ENCODE measurements around the gene PHC1.

DNA sequence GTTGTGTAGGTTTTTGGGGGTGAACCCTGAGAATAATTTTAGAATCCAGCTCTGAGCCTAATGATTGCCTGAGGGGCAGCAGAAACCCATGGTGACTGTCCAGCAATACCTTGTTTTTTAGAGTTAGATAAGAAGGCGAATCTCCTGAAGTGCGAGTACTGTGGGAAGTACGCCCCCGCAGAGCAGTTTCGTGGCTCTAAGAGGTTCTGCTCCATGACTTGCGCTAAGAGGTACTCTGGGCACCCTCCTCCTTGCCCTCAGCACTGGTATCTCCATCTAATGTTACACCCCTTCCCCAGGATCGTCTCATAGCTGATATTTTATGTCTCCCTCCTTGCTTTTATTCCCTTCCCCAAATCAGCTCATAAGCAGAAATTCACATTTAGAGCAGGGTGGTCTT, 22.4 kb downstream of the PHC1 start:
- TF ChIP-seq, protein P1, sequence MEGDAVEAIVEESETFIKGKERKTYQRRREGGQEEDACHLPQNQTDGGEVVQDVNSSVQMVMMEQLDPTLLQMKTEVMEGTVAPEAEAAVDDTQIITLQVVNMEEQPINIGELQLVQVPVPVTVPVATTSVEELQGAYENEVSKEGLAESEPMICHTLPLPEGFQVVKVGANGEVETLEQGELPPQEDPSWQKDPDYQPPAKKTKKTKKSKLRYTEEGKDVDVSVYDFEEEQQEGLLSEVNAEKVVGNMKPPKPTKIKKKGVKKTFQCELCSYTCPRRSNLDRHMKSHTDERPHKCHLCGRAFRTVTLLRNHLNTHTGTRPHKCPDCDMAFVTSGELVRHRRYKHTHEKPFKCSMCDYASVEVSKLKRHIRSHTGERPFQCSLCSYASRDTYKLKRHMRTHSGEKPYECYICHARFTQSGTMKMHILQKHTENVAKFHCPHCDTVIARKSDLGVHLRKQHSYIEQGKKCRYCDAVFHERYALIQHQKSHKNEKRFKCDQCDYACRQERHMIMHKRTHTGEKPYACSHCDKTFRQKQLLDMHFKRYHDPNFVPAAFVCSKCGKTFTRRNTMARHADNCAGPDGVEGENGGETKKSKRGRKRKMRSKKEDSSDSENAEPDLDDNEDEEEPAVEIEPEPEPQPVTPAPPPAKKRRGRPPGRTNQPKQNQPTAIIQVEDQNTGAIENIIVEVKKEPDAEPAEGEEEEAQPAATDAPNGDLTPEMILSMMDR (conservative IDR thresholded peaks at IDR 0.05) = no peak
- no peak for TF ChIP-seq ZFX (IDR thresholded peaks at IDR 0.05)
